OCI-LY7 (cell line): ENCODE results near the gene PCDHGB2. TPM values are rescaled to one million over a fixed set of nuclear protein-coding genes. Genes with fewer than 3 reads are reported as not detected.

Experiments used
- BruUV-seq: library from RNA; stranded (reverse); fragments of 400-500 nt; replicated peaks from 2 replicates; lab custom pipeline; 2021; lab: Mats Ljungman, UMichigan
- CTCF ChIA-PET: fragments of 300-600 bp; sonication (Branson Sonifier 250); formaldehyde crosslinking; loops from one replicate; lab custom pipeline; 2022; ENCODE audit warnings: antibody characterized with exemption; ENCODE audit not compliant: unreplicated experiment; lab: Charles Lee
- POLR2A ChIA-PET: fragments of 300-600 bp; sonication (Branson Sonifier 250); formaldehyde crosslinking; loops from one replicate; lab custom pipeline; 2022; ENCODE audit warnings: antibody characterized with exemption; lab: Charles Lee
- DNase-seq: peaks from one replicate; pipeline ENCODE4 v3.0.0-alpha.2; 2015; ENCODE audit warnings: low spot score
- H2AFZ ChIP-seq: fragments of 200-600 bp; sonication (generic), shearing (Covaris generic); 2 replicates; pipeline ENCODE4 v1.6.1; 2014; ENCODE audit warnings: mild to moderate bottlenecking, antibody characterized with exemption, low read length, moderate library complexity
- H3K27ac ChIP-seq: fragments of 200-600 bp; sonication (generic); 2 replicates; pipeline ENCODE4 v1.5.1; 2014; ENCODE audit warnings: mixed run types, low read depth, mild to moderate bottlenecking, moderate library complexity, low read length, inconsistent platforms; ENCODE audit not compliant: poor library complexity, severe bottlenecking
- H3K36me3 ChIP-seq: fragments of 200-600 bp; sonication (generic); 2 replicates; pipeline ENCODE4 v1.6.1; 2014; ENCODE audit warnings: mild to moderate bottlenecking, antibody characterized with exemption, low read length, moderate library complexity, mixed read lengths; ENCODE audit not compliant: insufficient read depth
- H3K4me1 ChIP-seq: fragments of 200-600 bp; sonication (generic); 2 replicates; pipeline ENCODE4 v1.5.1; 2014; ENCODE audit warnings: mild to moderate bottlenecking, low read length; ENCODE audit not compliant: insufficient read depth, poor library complexity, severe bottlenecking
- H3K4me2 ChIP-seq: fragments of 200-600 bp; sonication (generic); 2 replicates; pipeline ENCODE4 v1.6.1; 2014; ENCODE audit warnings: mild to moderate bottlenecking, low read length
- H3K4me3 ChIP-seq: fragments of 200-600 bp; sonication (generic); 2 replicates; pipeline ENCODE4 v1.5.1; 2014; ENCODE audit warnings: mild to moderate bottlenecking, low read depth, low read length; ENCODE audit not compliant: poor library complexity, severe bottlenecking
- H3K79me2 ChIP-seq: fragments of 200-600 bp; sonication (generic); 2 replicates; pipeline ENCODE4 v1.6.1; 2016; ENCODE audit warnings: low read depth, mild to moderate bottlenecking, low read length, moderate library complexity, mixed read lengths; ENCODE audit not compliant: insufficient read depth
- H3K9me2 ChIP-seq: fragments of 200-600 bp; sonication (generic); 2 replicates; pipeline ENCODE4 v1.6.1; 2016; ENCODE audit warnings: mild to moderate bottlenecking, low read length, mixed read lengths; ENCODE audit not compliant: insufficient read depth
- H3K9me3 ChIP-seq: fragments of 200-600 bp; sonication (generic); 2 replicates; pipeline ENCODE4 v1.6.1; 2014; ENCODE audit warnings: mild to moderate bottlenecking, mixed run types, low read length, mixed read lengths
- H4K20me1 ChIP-seq: fragments of 200-600 bp; sonication (generic); 2 replicates; pipeline ENCODE4 v1.6.1; 2014; ENCODE audit warnings: mild to moderate bottlenecking, antibody characterized with exemption, low read length, moderate library complexity, mixed read lengths; ENCODE audit not compliant: insufficient read depth
- EZH2phosphoT487 ChIP-seq: fragments of 200-600 bp; sonication (generic); IDR thresholded peaks from 2 replicates; pipeline ENCODE4 v1.6.1; 2018; ENCODE audit warnings: low read depth, borderline replicate concordance, mild to moderate bottlenecking, mixed run types, antibody characterized with exemption, low read length, moderate library complexity, mixed read lengths
- intact Hi-C: fragments of 100-400 bp; cut with micrococcal nuclease; formaldehyde crosslinking; loops from one replicate; pipeline ENCODE4 v1.10.0; 2022; ENCODE audit not compliant: unreplicated experiment
- total RNA-seq, 2 experiments: library from RNA; depleted of rRNA in 1 of 2; stranded (reverse); fragments of >200 nt in 1 of 2; shearing (Covaris generic) in 1 of 2; gene quantifications; 2 replicates each; pipeline ENCODE4 v1.2.3, GENCODE V29; 2014 to 2022
- TF ChIP-seq, protein P1 (sequence below): fragments of 200-600 bp; sonication (generic); conservative IDR thresholded peaks from 2 replicates; pipeline ENCODE4 v1.5.1; 2014; ENCODE audit warnings: mild to moderate bottlenecking, antibody characterized with exemption, low read length, moderate library complexity, mixed read lengths

PCDHGB2 gene
- total RNA-seq, 2 experiments from 2014 or later: 9.2 to 9.3 TPM

DNA sequence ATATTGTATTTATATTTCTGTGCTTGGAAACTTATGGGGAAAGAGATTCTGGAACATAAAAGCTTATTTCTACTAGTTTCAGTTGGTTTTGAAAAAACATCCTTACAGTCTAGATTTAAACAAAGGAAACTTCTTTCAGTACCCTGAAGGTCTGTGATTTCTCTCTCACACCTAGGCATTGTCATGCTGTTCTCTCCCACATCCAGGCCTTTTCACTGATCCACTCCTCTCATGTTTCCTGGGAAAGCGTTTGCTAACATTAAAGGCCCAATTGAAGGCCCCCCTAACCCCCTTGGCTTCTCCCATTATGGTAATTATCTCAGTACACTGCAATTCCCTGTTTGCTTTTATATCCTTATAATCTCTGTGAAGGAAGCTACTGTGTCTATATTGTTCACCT lies 17.0 kb upstream of the PCDHGB2 start:
- H3K9me3 ChIP-seq: no peaks in the 10 kb centered on the region
- H3K27ac ChIP-seq: no peak overlapping the region
- CTCF ChIA-PET: interaction anchor here (1.3 kb wide), 1 partner anchor 22 kb away, joined by 3 read pairs; the partner anchor contains the start of gene TAF7

DNA sequence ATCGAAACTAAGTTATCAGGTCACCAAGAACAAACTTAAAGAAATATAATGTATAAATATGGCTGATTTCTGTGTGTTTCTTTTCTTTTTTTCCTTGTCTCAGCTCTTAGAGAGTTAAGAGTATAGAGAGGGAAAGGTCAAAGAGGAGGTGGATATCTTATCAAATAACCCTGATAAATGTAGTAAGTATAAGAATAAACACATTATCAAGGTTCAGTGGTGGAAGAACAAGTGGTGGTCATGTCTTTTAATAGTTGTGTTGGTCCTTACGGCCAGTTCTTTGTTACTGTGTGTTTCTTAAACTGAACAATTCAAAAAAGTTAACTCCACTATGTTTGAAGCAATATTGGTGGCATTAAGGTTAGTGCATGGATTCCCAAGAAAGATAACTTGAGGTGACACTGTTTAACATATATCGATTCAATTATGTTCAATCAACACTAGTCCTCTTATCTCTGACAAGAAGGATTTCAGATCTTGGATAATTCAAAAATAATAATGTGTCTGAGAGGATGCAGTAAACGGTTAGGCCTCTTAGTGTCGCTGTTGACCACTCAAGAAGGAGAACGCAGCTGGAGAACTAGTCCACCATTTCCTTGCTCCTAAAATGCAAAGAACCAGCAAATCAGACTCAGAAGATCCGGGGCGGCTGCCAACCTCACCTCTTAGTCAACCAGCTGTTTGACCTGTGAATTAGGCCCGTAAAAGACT lies 16.4 kb upstream of the PCDHGB2 start, which contains the start of gene PCDHGA3:
Gene PCDHGA3 (plus strand): TSS at position 588 of the 711 bp plus-strand sequence. CDS start 205 bp downstream, outside the sequence.
- H3K9me2 ChIP-seq: no peaks in the 10 kb centered on the region
- no TSS peak for BruUV-seq
- intact Hi-C loops: no loop called here
- H3K27ac ChIP-seq: no peak within 1 kb of the TSS
- DNase-seq: peak; percentile 17
- H3K9me3 ChIP-seq: no peaks in the 10 kb centered on the region
- no peak for TF ChIP-seq EZH2phosphoT487
- TF ChIP-seq, protein P1, sequence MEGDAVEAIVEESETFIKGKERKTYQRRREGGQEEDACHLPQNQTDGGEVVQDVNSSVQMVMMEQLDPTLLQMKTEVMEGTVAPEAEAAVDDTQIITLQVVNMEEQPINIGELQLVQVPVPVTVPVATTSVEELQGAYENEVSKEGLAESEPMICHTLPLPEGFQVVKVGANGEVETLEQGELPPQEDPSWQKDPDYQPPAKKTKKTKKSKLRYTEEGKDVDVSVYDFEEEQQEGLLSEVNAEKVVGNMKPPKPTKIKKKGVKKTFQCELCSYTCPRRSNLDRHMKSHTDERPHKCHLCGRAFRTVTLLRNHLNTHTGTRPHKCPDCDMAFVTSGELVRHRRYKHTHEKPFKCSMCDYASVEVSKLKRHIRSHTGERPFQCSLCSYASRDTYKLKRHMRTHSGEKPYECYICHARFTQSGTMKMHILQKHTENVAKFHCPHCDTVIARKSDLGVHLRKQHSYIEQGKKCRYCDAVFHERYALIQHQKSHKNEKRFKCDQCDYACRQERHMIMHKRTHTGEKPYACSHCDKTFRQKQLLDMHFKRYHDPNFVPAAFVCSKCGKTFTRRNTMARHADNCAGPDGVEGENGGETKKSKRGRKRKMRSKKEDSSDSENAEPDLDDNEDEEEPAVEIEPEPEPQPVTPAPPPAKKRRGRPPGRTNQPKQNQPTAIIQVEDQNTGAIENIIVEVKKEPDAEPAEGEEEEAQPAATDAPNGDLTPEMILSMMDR: peak; percentile 62
- no peaks in the 10 kb centered on the region for H4K20me1 ChIP-seq
- H3K79me2 ChIP-seq: no peaks in the 10 kb centered on the region
- no peaks in the 10 kb centered on the region for H3K4me1 ChIP-seq
- no peak within 1 kb of the TSS for H3K4me3 ChIP-seq
- ChIA-PET CTCF (interaction anchor here (1.3 kb wide), 1 partner anchor 23 kb away, joined by 3 read pairs; the partner anchor contains the start of gene TAF7), POLR2A (interaction anchor here (0.7 to 1.4 kb wide), 2 partner anchors 32 to 37 kb away, joined by 3 read pairs; no protein-coding TSS in a partner anchor)
- H2AFZ ChIP-seq: no peak within 1 kb of the TSS
- no peak within 1 kb of the TSS for H3K4me2 ChIP-seq
- no peaks in the 10 kb centered on the region for H3K36me3 ChIP-seq

More for the DNA sequence above, 17.0 kb upstream of the PCDHGB2 start:
- Histone ChIP-seq H3K79me2 (no peaks in the 10 kb centered on the region), H3K4me3 (no peak overlapping the region), H3K4me2 (no peak overlapping the region), H3K4me1 (no peaks in the 10 kb centered on the region), H4K20me1 (no peaks in the 10 kb centered on the region), H3K36me3 (no peaks in the 10 kb centered on the region), H3K9me2 (no peaks in the 10 kb centered on the region), H2AFZ (no peak overlapping the region)
- intact Hi-C loops: no loop called here
- no TSS peak for BruUV-seq
- POLR2A ChIA-PET: interaction anchor here (0.7 to 1.4 kb wide), 2 partner anchors 31 to 37 kb away, joined by 3 read pairs; no protein-coding TSS in a partner anchor
- no peak for DNase-seq
- TF ChIP-seq, protein P1: no peak
- TF ChIP-seq EZH2phosphoT487: no peak
